ENCODE measurements around the gene MRPL38. TPM values are rescaled to one million over a fixed set of nuclear protein-coding genes. Genes with fewer than 3 reads are reported as not detected.

The MRPL38 gene
- total RNA-seq, 4 donors from 2014 or later, result 28.4 to 57.9 (median 46.0) TPM

GRCh38 chr17:75876938-75877751, 27.5 kb downstream of the MRPL38 start:
- TF ChIP-seq CTCF (IDR thresholded peaks at IDR 0.05; ENCODE audit: low read depth), result no peak

GRCh38 chr17:75876190-75876937, 28.3 kb downstream of the MRPL38 start:
- TF ChIP-seq CTCF (IDR thresholded peaks at IDR 0.05; ENCODE audit: low read depth), result no peak

GRCh38 chr17:75875940-75876189, 28.8 kb downstream of the MRPL38 start:
- TF ChIP-seq CTCF (IDR thresholded peaks at IDR 0.05; ENCODE audit: low read depth), result no peak

- no peak for TF ChIP-seq CTCF (IDR thresholded peaks at IDR 0.05; ENCODE audit: low read depth)
Observed at GRCh38 chr17:75875182-75875939, 29.3 kb downstream of the MRPL38 start.

GRCh38 chr17:75874323-75875181, 30.1 kb downstream of the MRPL38 start:
- no peak for TF ChIP-seq CTCF (IDR thresholded peaks at IDR 0.05; ENCODE audit: low read depth)

- TF ChIP-seq CTCF (IDR thresholded peaks at IDR 0.05; ENCODE audit: low read depth), result no peak
Observed at GRCh38 chr17:75873587-75874322, 30.9 kb downstream of the MRPL38 start.

Measured in subcutaneous adipose tissue (tissue), 4 donors.